Heart right ventricle (tissue), 16 donors: Measurements from ENCODE around the gene SMARCE1. TPM values are rescaled to one million over a fixed set of nuclear protein-coding genes. Genes with fewer than 3 reads are reported as not detected.
A peak's percentile ranks its signal among the peaks of the same experiment; 100 is the strongest.

Experiments used
- ATAC-seq, 8 donors: fragments of 200-7000 bp; cut with Tn5 transposase; one replicate each; pipeline ENCODE4 v1.9.1; 2020; ENCODE audit warnings: mild to moderate bottlenecking in 8 of 8, moderate library complexity in 8 of 8, moderate number of reproducible peaks in 1 of 8
- DNase-seq, 2 donors: peaks; one replicate each; pipeline ENCODE4 v3.0.0-alpha.2; 2020
- H3K27ac ChIP-seq, 10 donors: fragments of 200-600 bp; sonication (generic) in 2 of 10; one replicate each; pipeline versions ENCODE4 v1.5.0 to v1.8.0; 2020 to 2022; ENCODE audit warnings: mild to moderate bottlenecking in 3 of 10
- H3K27me3 ChIP-seq, 7 donors: fragments of 200-600 bp; one replicate each; pipeline ENCODE4 v1.8.0; 2021 to 2022; ENCODE audit warnings: mild to moderate bottlenecking in 2 of 7
- H3K36me3 ChIP-seq, 9 donors: fragments of 200-600 bp; sonication (generic) in 1 of 9; one replicate each; pipeline versions ENCODE4 v1.5.0 to v1.8.0; 2020 to 2022; ENCODE audit warnings: mild to moderate bottlenecking in 2 of 9
- H3K4me1 ChIP-seq, 9 donors: fragments of 200-600 bp; sonication (generic) in 1 of 9; one replicate each; pipeline versions ENCODE4 v1.5.0 to v1.8.0; 2020 to 2022; ENCODE audit warnings: mild to moderate bottlenecking in 4 of 9
- H3K4me3 ChIP-seq, 10 donors: fragments of 200-600 bp; sonication (generic) in 2 of 10; one replicate each; pipeline versions ENCODE4 v1.5.0 to v1.8.0; 2020 to 2022; ENCODE audit warnings: mild to moderate bottlenecking in 7 of 10, moderate library complexity in 2 of 10
- H3K9me3 ChIP-seq, 11 donors: fragments of 200-600 bp in 10 of 11; sonication (generic) in 2 of 11; one replicate each; pipeline versions ENCODE4 v1.5.0 to v1.8.0; 2013 to 2022; ENCODE audit warnings: mild to moderate bottlenecking in 2 of 11, control low read depth in 1 of 11, moderate library complexity in 1 of 11
- WGBS, 2 donors: extraction: QIAGEN DNeasy Blood & Tissue Kit; methylation state at CpG; one replicate each; pipeline ENCODE4 v1.1.7; 2013; ENCODE audit warnings: inconsistent platforms in 1 of 2; 5-methylcytosine and 5-hydroxymethylcytosine counted together
- intact Hi-C, 10 donors: fragments of 100-400 bp; cut with DNase I; formaldehyde crosslinking; loops; one replicate each; pipeline versions ENCODE4 v1.11.1 to v1.14.2; 2022
- polyA plus RNA-seq, 2 donors: library from polyadenylated mRNA; stranded (reverse); fragments of 200-250 nt; gene quantifications; one replicate each; pipeline ENCODE4 v1.2.3, GENCODE V29; 2013
- total RNA-seq, 10 donors: library from RNA; stranded (reverse); fragmentation: NEBNext Ultra II Directional in 3 of 10; extraction: Animal tissue kit (Norgen Biotek cat#: 25700) in 3 of 10; gene quantifications; one replicate each; pipeline versions ENCODE4 v1.2.1 to v1.2.4, GENCODE V29; 2021 to 2023
- TF ChIP-seq, protein P1 (sequence below), 9 donors: fragments of 200-600 bp; sonication (generic) in 2 of 9; IDR thresholded peaks; one replicate each; pipeline versions ENCODE4 v1.5.0 to v1.8.0; 2021 to 2022; ENCODE audit warnings: antibody characterized with exemption in 9 of 9, mild to moderate bottlenecking in 5 of 9, moderate library complexity in 1 of 9
- donor health status: Arrhythmogenic right ventricular cardiomyopathy.
- donor health status: ischemic (EF 13 %, LVEDD 7.1; RV severe dilation, severe dysfunction).
- donor health status: healthy with polysubstance abuse.
- donor health status: DM: no; HTN: yes; CAD: no.
- donor health status: DM: no; HTN: no; CAD: no.
- donor health status: ischemic (EF 25% LVEDD 6.9; RV normal size, moderate dysfunction).
- donor health status: ischemic (EF 25% LVEDD 5.7; RV mildly dilated, moderate dysfunction).
- donor health status: healthy.
- donor health status: DM: yes; HTN: yes; CAD: no.
- donor health status: Ischemic cardiomyopathy.
- donor health status: ischemic (EF 35%, LVEDD 5.7; RV mildly dilated, moderate dysfunction).
- donor health status: nonischemic (EF 11% LVEDD 7.7; RV severe dilation, severe dysfunction).
- donor health status: DM: yes; HTN: yes; CAD: no.
- donor health status: PGD.
- donor health status: ischemic (EF 29% LVEDD 5.4; RV normal size, mild dysfunction).
- donor health status: nonischemic (EF 23%, LVEDD 6.1; RV moderate dilation, normal function).

Gene SMARCE1
- total and polyA plus RNA-seq, 12 donors = 48.6 to 85.5 (median 65.3) TPM

DNA sequence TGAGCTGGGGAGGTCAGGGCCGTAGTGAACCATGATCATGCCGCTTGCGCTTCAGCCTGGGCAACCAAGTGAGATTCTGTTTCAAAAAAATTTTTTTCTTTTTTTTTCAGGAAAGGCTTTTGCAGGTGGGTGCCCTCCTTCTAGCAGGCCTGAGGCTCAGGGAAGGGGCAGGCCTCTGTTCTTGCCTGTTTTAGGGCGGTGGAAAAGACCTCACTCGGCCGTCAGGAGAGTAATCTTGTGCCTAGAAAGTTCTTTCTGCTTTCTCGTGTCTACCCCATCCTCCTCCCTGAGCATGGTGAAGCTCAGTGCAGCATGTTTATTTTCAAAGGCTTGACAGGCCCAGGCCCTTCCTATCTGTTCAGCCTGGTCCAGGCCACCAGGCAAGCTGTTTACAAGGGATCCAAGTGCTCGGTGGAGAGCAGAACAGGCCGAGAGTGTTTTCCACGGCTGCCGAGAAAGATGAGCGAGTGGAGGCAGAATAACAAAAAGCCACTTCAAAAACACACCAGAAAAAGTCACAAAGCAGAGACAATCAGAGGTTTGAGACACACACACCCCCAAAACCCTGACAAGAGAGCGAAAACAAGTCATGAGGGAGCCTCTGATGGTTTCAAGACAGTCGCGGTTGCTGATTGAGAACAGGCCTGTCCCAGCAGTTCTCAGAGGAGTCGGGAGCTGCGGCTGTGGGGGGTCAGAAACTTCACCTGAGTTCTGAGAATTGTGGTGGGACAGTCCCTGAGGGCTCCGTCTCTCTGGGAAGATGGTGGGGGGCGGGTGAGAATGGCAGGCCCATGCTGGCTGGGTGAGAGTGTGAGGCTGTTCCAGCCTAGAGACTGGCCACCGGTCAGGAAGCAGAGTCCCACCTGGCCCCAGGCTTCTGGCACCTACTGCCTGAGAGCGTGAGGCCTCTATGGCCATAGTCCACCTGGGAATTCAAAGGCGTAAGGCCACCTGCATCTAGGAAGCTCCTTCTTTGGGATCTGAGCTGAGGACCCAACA lies 44.9 kb downstream of the SMARCE1 start:
- no peaks in the 10 kb centered on the region for H3K9me3 ChIP-seq
- DNase-seq = no peak
- TF ChIP-seq, protein P1, sequence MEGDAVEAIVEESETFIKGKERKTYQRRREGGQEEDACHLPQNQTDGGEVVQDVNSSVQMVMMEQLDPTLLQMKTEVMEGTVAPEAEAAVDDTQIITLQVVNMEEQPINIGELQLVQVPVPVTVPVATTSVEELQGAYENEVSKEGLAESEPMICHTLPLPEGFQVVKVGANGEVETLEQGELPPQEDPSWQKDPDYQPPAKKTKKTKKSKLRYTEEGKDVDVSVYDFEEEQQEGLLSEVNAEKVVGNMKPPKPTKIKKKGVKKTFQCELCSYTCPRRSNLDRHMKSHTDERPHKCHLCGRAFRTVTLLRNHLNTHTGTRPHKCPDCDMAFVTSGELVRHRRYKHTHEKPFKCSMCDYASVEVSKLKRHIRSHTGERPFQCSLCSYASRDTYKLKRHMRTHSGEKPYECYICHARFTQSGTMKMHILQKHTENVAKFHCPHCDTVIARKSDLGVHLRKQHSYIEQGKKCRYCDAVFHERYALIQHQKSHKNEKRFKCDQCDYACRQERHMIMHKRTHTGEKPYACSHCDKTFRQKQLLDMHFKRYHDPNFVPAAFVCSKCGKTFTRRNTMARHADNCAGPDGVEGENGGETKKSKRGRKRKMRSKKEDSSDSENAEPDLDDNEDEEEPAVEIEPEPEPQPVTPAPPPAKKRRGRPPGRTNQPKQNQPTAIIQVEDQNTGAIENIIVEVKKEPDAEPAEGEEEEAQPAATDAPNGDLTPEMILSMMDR (IDR thresholded peaks at IDR 0.05) = no peak
- H3K27me3 ChIP-seq = no peaks in the 10 kb centered on the region
- H3K27ac ChIP-seq = peak overlapping the region in 1 of 10 donors; percentile 75
- ATAC-seq = no peak
- no peak overlapping the region for H3K4me3 ChIP-seq
- WGBS, 2 donors = 81 to 88% methylated on average over 22 of the region's 22 CpGs
- no peaks in the 10 kb centered on the region for H3K36me3 ChIP-seq
- intact Hi-C loops = no loop called here
- H3K4me1 ChIP-seq = peaks cover 0 to 29% (median 0%) of the 10 kb centered on the region in 9 donors

DNA sequence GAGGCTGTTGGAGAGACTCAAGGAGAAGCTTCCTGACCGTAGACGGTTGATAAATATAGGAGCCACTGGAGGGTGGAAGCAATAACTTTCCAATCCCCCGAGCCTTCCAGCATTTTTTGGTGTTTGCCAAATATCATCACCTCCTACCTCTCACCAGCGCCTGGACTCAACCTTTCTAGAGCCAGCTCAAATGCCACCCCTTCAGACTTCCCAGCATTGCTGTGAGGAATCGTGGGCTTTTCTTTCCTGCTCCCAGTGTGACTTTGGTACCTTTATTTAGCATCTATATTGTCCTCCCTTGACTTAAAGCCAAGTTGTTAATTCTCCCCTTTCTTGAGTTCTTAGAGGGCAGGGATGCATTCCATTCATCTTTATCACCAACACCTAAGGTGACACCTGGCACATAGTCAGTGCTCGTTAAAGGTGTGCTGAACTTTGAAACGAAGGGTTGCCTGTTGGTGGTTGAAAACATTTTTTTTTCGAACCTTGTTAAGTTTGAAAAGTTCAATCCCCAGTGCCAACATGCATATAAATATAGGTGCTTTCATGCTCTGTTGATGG lies 47.1 kb downstream of the SMARCE1 start:
- intact Hi-C loops = no loop called here
- ATAC-seq = no peak
- Histone ChIP-seq H3K27me3 (no peaks in the 10 kb centered on the region), H3K36me3 (no peaks in the 10 kb centered on the region), H3K4me3 (no peak overlapping the region), H3K4me1 (peaks cover 0 to 29% (median 0%) of the 10 kb centered on the region in 9 donors), H3K27ac (no peak overlapping the region), H3K9me3 (no peaks in the 10 kb centered on the region)
- WGBS, 2 donors = 71 to 73% methylated on average over 8 of the region's 8 CpGs
- DNase-seq = no peak
- TF ChIP-seq, protein P1 (IDR thresholded peaks at IDR 0.05) = no peak

DNA sequence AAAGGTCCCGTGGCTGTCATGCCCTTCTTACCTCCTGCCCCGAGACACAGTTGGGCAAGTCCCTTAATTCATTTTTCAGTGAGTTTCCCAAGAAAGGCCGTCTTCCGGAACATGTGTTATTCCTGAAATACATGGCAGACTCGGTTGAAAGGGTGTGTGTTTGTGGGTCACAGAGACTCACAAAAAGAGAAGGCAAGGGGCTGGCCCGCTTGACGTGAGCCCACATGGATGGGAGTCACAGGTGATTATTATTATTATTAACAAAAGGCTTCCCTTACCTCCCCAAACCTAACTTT lies 48.2 kb downstream of the SMARCE1 start:
- Histone ChIP-seq H3K4me3 (no peak overlapping the region), H3K27me3 (no peaks in the 10 kb centered on the region), H3K9me3 (no peaks in the 10 kb centered on the region), H3K27ac (peak overlapping the region in 2 of 10 donors; percentile 47 to 78), H3K36me3 (no peaks in the 10 kb centered on the region), H3K4me1 (peaks cover 0 to 25% (median 0%) of the 10 kb centered on the region in 9 donors)
- ATAC-seq (peak in 1 of 8 donors; percentile 10), DNase-seq (no peak)
- 72 to 80% methylated on average over 7 of the region's 7 CpGs for WGBS, 2 donors
- TF ChIP-seq, protein P1 (IDR thresholded peaks at IDR 0.05) = no peak
- intact Hi-C loops = no loop called here

DNA sequence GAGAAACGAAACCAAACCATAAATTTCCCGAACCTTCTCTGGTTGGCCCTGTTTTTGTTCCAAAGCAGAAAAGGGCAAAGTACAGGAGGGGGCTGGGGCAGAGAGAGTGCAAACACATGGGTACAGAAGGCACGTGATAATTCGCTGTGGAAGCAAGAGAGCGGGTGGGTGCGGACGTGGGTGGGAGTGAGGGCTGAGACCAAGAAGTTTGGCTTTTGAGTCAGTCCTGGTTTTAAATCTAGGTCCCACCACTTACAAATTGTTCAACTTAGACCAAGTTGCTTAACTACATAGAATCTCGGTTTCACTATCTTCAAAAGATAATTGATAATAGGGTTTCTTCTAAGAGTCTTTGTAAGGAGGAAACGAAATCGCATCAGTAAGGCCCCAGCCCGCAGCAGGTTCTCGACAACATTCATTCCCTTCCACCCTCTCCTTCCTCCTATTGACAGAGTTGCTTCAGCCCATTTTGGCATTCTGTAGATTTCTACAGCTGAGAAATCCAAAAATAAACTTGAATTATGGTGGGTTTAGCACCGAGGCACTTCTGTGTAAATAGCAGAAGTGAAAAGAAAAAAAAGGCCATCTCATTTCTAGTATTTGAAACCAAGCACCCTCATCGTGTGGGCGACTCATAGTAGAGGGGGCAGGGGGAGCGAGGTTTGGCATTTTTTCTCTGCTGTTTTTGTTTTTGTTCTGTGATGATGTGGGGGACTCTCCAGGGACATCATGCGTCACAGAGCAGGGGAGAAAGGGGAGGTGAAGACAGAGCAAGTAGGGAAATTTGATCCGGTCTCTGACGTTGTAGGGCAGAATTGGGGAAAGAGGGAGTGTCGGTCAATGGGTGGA lies 48.8 kb downstream of the SMARCE1 start:
- 76 to 79% methylated on average over 20 of the region's 20 CpGs for WGBS, 2 donors
- peaks cover 0 to 25% (median 0%) of the 10 kb centered on the region in 9 donors for H3K4me1 ChIP-seq
- H3K36me3 ChIP-seq = no peaks in the 10 kb centered on the region
- ATAC-seq = peak in 7 of 8 donors; percentile 33 to 79 (median 68)
- peak overlapping the region in 2 of 10 donors; percentile 47 to 78 for H3K27ac ChIP-seq
- TF ChIP-seq, protein P1 (IDR thresholded peaks at IDR 0.05) = no peak
- peak overlapping the region in 1 of 10 donors; percentile 7 for H3K4me3 ChIP-seq
- DNase-seq = peak in 1 of 2 donors; percentile 44
- H3K27me3 ChIP-seq = no peaks in the 10 kb centered on the region
- H3K9me3 ChIP-seq = no peaks in the 10 kb centered on the region
- intact Hi-C loops = no loop called here
